ENCODE results near the gene PI4KB. TPM values are rescaled to one million over a fixed set of nuclear protein-coding genes. Genes with fewer than 3 reads are reported as not detected.

PI4KB gene
- total RNA-seq, 1 experiment from 2014 or later: 52.7 TPM

DNA sequence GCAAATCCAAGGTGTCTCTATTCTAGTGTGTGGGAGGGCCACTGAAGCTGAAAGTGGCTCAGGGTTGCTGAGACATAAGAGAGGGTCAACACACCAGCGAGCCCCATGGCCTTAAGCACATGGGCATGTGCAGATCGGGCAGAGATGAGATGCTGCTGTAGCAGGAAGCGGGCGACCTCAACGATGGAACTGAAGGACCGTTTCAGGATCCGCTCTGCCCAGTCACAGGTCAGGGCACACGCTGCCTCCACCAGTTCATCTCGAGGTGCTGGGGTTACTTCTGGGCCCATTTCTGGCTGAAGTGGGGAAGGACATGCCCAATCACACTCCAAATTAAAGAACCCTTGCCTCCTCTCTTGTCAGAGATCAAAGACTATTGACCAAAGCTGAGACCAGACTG is 16.4 kb upstream of the PI4KB start:
- no peak for DNase-seq (ENCODE audit: low read depth, low spot score)
- BruUV-seq (replicated peaks): no TSS peak
- Histone ChIP-seq H3K27me3 (ENCODE audit: control insufficient read depth, insufficient read depth, low read length) (no peaks in the 10 kb centered on the region), H3K4me1 (ENCODE audit: control insufficient read depth, insufficient read depth, low read length) (peaks cover 18% of the 10 kb centered on the region), H3K27ac (ENCODE audit: low read length) (no peak overlapping the region), H3K36me3 (ENCODE audit: control insufficient read depth, insufficient read depth, low read length) (peaks cover 8% of the 10 kb centered on the region), H3K4me3 (ENCODE audit: low read depth in 2 of 2, low read length in 2 of 2) (no peak overlapping the region), H3K9me3 (ENCODE audit: control insufficient read depth, insufficient read depth, low read depth, low read length) (no peaks in the 10 kb centered on the region)
- in situ Hi-C loops (cut with HindIII; ENCODE audit: low pct_unique_long_range_greater_than_20kb, low sequenced_read_pairs) (no loop called here), intact Hi-C loops (cut with micrococcal nuclease; ENCODE audit: unreplicated experiment) (no loop called here)
- ChIA-PET CTCF (interaction anchor here (0.6 kb wide), 1 partner anchor 19 kb away, joined by 3 read pairs; no protein-coding TSS in a partner anchor), POLR2A (interaction anchor here (0.6 kb wide), 1 partner anchor 140 kb away, joined by 4 read pairs; no protein-coding TSS in a partner anchor)
- TF ChIP-seq TCF7L2 (IDR thresholded peaks at IDR 0.05; ENCODE audit: low read depth, low read length) (no peak), POLR2AphosphoS5 (IDR thresholded peaks at IDR 0.05; ENCODE audit: low read depth, low read length) (no peak), SIN3A (IDR thresholded peaks at IDR 0.05; ENCODE audit: borderline replicate concordance, insufficient read depth, low read depth, low read length) (no peak)
- TF ChIP-seq, protein P1, sequence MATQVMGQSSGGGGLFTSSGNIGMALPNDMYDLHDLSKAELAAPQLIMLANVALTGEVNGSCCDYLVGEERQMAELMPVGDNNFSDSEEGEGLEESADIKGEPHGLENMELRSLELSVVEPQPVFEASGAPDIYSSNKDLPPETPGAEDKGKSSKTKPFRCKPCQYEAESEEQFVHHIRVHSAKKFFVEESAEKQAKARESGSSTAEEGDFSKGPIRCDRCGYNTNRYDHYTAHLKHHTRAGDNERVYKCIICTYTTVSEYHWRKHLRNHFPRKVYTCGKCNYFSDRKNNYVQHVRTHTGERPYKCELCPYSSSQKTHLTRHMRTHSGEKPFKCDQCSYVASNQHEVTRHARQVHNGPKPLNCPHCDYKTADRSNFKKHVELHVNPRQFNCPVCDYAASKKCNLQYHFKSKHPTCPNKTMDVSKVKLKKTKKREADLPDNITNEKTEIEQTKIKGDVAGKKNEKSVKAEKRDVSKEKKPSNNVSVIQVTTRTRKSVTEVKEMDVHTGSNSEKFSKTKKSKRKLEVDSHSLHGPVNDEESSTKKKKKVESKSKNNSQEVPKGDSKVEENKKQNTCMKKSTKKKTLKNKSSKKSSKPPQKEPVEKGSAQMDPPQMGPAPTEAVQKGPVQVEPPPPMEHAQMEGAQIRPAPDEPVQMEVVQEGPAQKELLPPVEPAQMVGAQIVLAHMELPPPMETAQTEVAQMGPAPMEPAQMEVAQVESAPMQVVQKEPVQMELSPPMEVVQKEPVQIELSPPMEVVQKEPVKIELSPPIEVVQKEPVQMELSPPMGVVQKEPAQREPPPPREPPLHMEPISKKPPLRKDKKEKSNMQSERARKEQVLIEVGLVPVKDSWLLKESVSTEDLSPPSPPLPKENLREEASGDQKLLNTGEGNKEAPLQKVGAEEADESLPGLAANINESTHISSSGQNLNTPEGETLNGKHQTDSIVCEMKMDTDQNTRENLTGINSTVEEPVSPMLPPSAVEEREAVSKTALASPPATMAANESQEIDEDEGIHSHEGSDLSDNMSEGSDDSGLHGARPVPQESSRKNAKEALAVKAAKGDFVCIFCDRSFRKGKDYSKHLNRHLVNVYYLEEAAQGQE (IDR thresholded peaks at IDR 0.05; ENCODE audit: insufficient read depth in 1 of 2, low read depth in 2 of 2, low read length in 1 of 2): no peak
- TF ChIP-seq, protein P2, sequence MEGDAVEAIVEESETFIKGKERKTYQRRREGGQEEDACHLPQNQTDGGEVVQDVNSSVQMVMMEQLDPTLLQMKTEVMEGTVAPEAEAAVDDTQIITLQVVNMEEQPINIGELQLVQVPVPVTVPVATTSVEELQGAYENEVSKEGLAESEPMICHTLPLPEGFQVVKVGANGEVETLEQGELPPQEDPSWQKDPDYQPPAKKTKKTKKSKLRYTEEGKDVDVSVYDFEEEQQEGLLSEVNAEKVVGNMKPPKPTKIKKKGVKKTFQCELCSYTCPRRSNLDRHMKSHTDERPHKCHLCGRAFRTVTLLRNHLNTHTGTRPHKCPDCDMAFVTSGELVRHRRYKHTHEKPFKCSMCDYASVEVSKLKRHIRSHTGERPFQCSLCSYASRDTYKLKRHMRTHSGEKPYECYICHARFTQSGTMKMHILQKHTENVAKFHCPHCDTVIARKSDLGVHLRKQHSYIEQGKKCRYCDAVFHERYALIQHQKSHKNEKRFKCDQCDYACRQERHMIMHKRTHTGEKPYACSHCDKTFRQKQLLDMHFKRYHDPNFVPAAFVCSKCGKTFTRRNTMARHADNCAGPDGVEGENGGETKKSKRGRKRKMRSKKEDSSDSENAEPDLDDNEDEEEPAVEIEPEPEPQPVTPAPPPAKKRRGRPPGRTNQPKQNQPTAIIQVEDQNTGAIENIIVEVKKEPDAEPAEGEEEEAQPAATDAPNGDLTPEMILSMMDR (IDR thresholded peaks at IDR 0.05): no peak
- ATAC-seq: no peak

DNA sequence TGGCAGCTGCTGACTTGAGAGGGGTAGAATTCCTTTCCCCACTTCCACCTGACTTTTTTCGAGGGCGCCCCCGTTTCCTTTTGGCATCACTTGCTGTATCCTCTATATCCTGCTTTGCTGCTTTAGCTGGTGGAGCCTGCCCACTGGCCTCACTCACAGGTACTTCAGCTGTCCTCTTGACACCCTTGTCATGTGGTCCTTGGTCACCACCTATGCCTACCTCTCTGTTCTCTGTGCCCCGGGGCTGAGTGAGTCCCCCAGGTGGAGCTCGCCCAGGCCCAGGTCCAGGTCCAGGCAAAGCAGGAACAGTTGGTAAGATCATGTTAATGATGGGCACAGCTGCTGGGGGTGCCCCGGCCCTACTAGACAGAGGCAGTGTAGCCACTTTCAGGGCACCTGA is 15.4 kb upstream of the PI4KB start:
- Histone ChIP-seq H3K9me3 (ENCODE audit: control insufficient read depth, insufficient read depth, low read depth, low read length) (no peaks in the 10 kb centered on the region), H3K27me3 (ENCODE audit: control insufficient read depth, insufficient read depth, low read length) (no peaks in the 10 kb centered on the region), H3K27ac (ENCODE audit: low read length) (no peak overlapping the region), H3K36me3 (ENCODE audit: control insufficient read depth, insufficient read depth, low read length) (peaks cover 8% of the 10 kb centered on the region), H3K4me1 (ENCODE audit: control insufficient read depth, insufficient read depth, low read length) (peaks cover 14% of the 10 kb centered on the region), H3K4me3 (ENCODE audit: low read depth in 2 of 2, low read length in 2 of 2) (no peak overlapping the region)
- TF ChIP-seq SIN3A (IDR thresholded peaks at IDR 0.05; ENCODE audit: borderline replicate concordance, insufficient read depth, low read depth, low read length) (no peak), TCF7L2 (IDR thresholded peaks at IDR 0.05; ENCODE audit: low read depth, low read length) (no peak), POLR2AphosphoS5 (IDR thresholded peaks at IDR 0.05; ENCODE audit: low read depth, low read length) (no peak)
- TF ChIP-seq, protein P1 (IDR thresholded peaks at IDR 0.05; ENCODE audit: insufficient read depth in 1 of 2, low read depth in 2 of 2, low read length in 1 of 2): no peak
- TF ChIP-seq, protein P2 (IDR thresholded peaks at IDR 0.05): no peak
- intact Hi-C loops (cut with micrococcal nuclease; ENCODE audit: unreplicated experiment): no loop called here
- ChIA-PET CTCF (no interaction called here), POLR2A (interaction anchor here (0.5 kb wide), 1 partner anchor 10 kb away, joined by 3 read pairs; no protein-coding TSS in a partner anchor)
- ATAC-seq (no peak), DNase-seq (ENCODE audit: low read depth, low spot score) (no peak)
- BruUV-seq (replicated peaks): no TSS peak
- in situ Hi-C loops (cut with HindIII; ENCODE audit: low pct_unique_long_range_greater_than_20kb, low sequenced_read_pairs): no loop called here
